DOHH2 (cell line): ENCODE data around the gene MARCHF11.

ENCODE experiments used
- H3F3A ChIP-seq: fragments of 200-600 bp; sonication (generic), shearing (Covaris generic); 2 replicates; pipeline ENCODE4 v1.6.0; 2016; ENCODE audit warnings: antibody characterized with exemption, mild to moderate bottlenecking; ENCODE audit not compliant: control insufficient read depth, insufficient read depth
- H3K27ac ChIP-seq: fragments of 200-600 bp; sonication (generic); 2 replicates; pipeline ENCODE4 v1.5.1; 2014; ENCODE audit warnings: low read depth, mild to moderate bottlenecking, low read length, moderate library complexity
- H3K27me3 ChIP-seq: fragments of 200-600 bp; sonication (generic); 2 replicates; pipeline ENCODE4 v1.6.1; 2014; ENCODE audit warnings: mild to moderate bottlenecking, low read length, mixed read lengths; ENCODE audit not compliant: control insufficient read depth
- H3K36me3 ChIP-seq: fragments of 200-600 bp; sonication (generic); 2 replicates; pipeline ENCODE4 v1.6.1; 2014; ENCODE audit warnings: mild to moderate bottlenecking, low read length, moderate library complexity, mixed read lengths; ENCODE audit not compliant: control insufficient read depth
- H3K4me1 ChIP-seq: fragments of 200-600 bp; sonication (generic); 2 replicates; pipeline ENCODE4 v1.6.1; 2014; ENCODE audit warnings: mild to moderate bottlenecking, low read length, mixed read lengths; ENCODE audit not compliant: control insufficient read depth
- H3K4me2 ChIP-seq: fragments of 200-600 bp; sonication (generic); 2 replicates; pipeline ENCODE4 v1.6.0; 2014; ENCODE audit warnings: mild to moderate bottlenecking, low read length, moderate library complexity
- H3K4me3 ChIP-seq: fragments of 200-600 bp; sonication (generic); 2 replicates; pipeline ENCODE4 v1.5.1; 2014; ENCODE audit warnings: mild to moderate bottlenecking, low read length, mixed read lengths
- H3K79me2 ChIP-seq: fragments of 200-600 bp; sonication (generic); 2 replicates; pipeline ENCODE4 v1.6.1; 2014; ENCODE audit warnings: mild to moderate bottlenecking, low read length, mixed read lengths; ENCODE audit not compliant: control insufficient read depth
- H3K9me2 ChIP-seq: fragments of 200-600 bp; sonication (generic); replicated peaks from 2 replicates; pipeline ENCODE4 v1.6.1; 2014; ENCODE audit warnings: mild to moderate bottlenecking, low read length, mixed read lengths; ENCODE audit not compliant: control insufficient read depth
- H3K9me3 ChIP-seq: fragments of 200-600 bp; sonication (generic); 2 replicates; pipeline ENCODE4 v1.6.1; 2014; ENCODE audit warnings: antibody characterized with exemption, low read length, mixed read lengths; ENCODE audit not compliant: control insufficient read depth, insufficient read depth
- H4K20me1 ChIP-seq: fragments of 200-600 bp; sonication (generic); 2 replicates; pipeline ENCODE4 v1.6.0; 2014; ENCODE audit warnings: low read depth, mild to moderate bottlenecking, antibody characterized with exemption, low read length, moderate library complexity; ENCODE audit not compliant: control insufficient read depth, insufficient read depth
- CTCF ChIP-seq: fragments of 200-600 bp; sonication (generic); IDR thresholded peaks from one replicate; pipeline ENCODE4 v1.5.1; 2014; ENCODE audit warnings: antibody characterized with exemption, mild to moderate bottlenecking, low read depth, low read length; ENCODE audit not compliant: poor library complexity, severe bottlenecking
- EZH2phosphoT487 ChIP-seq: fragments of 200-600 bp; sonication (generic); IDR thresholded peaks from 2 replicates; pipeline ENCODE4 v1.6.1; 2017; ENCODE audit warnings: borderline replicate concordance, mild to moderate bottlenecking, antibody characterized with exemption, low read length, moderate library complexity, mixed read lengths

The MARCHF11 gene

DNA sequence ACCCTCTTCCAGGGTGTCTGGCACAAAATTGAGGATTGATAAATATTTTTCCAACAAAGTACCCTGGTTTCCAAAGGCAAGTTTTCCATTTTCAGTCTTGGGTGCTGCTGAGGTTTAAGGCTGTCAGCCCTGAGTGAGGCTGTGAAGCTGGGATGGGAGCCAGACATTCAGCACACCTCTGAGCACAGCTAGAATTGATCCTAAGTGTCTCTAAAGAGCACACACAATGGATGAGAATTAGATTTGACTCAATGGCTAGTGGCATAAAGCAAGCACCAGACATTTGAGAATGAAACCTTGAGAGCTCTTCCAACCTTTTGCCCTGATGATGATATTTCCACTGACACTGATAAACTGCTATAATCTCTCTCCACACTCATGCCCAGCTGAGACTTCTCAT lies 131.5 kb downstream of the MARCHF11 start:
- Histone ChIP-seq H3K36me3 (no peaks in the 10 kb centered on the region), H3K79me2 (no peaks in the 10 kb centered on the region), H3K27me3 (no peaks in the 10 kb centered on the region), H3K9me3 (no peaks in the 10 kb centered on the region), H3K27ac (no peak overlapping the region), H3K9me2 (no peaks in the 10 kb centered on the region), H3K4me3 (no peak overlapping the region), H3K4me1 (no peaks in the 10 kb centered on the region), H4K20me1 (no peaks in the 10 kb centered on the region), H3K4me2 (no peak overlapping the region), H3F3A (no peaks in the 10 kb centered on the region)
- TF ChIP-seq EZH2phosphoT487 (no peak), CTCF (no peak)

DNA sequence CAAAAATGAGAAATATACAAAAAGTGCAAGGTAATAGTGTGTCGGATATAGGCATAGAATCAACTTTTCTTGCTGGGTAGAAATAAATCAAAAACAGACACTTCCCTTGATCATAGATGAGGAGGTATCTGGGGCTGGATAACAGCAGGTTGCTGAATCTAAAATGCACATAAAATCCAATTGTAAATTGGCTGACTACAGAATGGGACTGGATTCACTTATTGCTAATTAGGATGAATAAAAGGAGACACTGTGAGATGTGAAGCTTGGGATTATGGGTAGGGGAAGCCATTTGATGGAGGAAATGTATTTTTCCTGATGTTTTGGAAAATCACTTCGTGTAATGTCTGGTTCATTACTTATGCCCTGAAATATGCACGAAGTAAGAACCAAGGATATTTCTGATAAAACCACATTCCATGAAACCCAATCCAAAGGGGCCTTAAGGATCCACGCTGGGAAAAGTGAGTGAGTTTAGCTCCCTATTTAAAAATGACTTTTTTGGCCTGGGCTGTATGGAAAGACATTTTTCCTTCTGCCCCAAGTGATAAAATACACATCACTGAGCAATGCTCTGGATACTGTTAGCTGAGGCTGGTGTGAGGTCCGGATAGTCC lies 136.1 kb downstream of the MARCHF11 start:
- no peaks in the 10 kb centered on the region for H3K9me2 ChIP-seq
- TF ChIP-seq CTCF (no peak), EZH2phosphoT487 (no peak)
- H3K36me3 ChIP-seq = no peaks in the 10 kb centered on the region
- no peak overlapping the region for H3K27ac ChIP-seq
- no peak overlapping the region for H3K4me3 ChIP-seq
- H3K9me3 ChIP-seq = no peaks in the 10 kb centered on the region
- no peaks in the 10 kb centered on the region for H3K79me2 ChIP-seq
- peaks cover 7% of the 10 kb centered on the region for H3K4me1 ChIP-seq
- H3K27me3 ChIP-seq = no peaks in the 10 kb centered on the region
- H3F3A ChIP-seq = no peaks in the 10 kb centered on the region
- H4K20me1 ChIP-seq = no peaks in the 10 kb centered on the region
- no peak overlapping the region for H3K4me2 ChIP-seq

GRCh38 chr5:16037121-16037845 lies 142.3 kb downstream of the MARCHF11 start:
- Histone ChIP-seq H3K79me2 (no peaks in the 10 kb centered on the region), H3K36me3 (no peaks in the 10 kb centered on the region), H3K4me1 (peaks cover 7% of the 10 kb centered on the region), H3K27ac (no peak overlapping the region), H3K27me3 (no peaks in the 10 kb centered on the region), H4K20me1 (no peaks in the 10 kb centered on the region), H3F3A (no peaks in the 10 kb centered on the region), H3K4me3 (no peak overlapping the region), H3K9me2 (no peaks in the 10 kb centered on the region), H3K9me3 (no peaks in the 10 kb centered on the region), H3K4me2 (no peak overlapping the region)
- TF ChIP-seq EZH2phosphoT487 (no peak), CTCF (no peak)
